HepG2 (cell line): ENCODE measurements around the gene GNAS. TPM values are rescaled to one million over a fixed set of nuclear protein-coding genes. Genes with fewer than 3 reads are reported as not detected.

ENCODE experiments used
- EP300 ChIP-seq, 3 experiments: sonication (generic) in 1 of 3; formaldehyde crosslinking in 1 of 3; IDR thresholded peaks; 2 replicates each; pipeline versions ENCODE4 v1.5.1 to v1.6.1; 2011 to 2020; ENCODE audit warnings: low read depth in 2 of 3, low read length in 2 of 3, borderline replicate concordance in 1 of 3, improper control_type of control experiment in 1 of 3, mild to moderate bottlenecking in 1 of 3, missing genetic modification reagents in 1 of 3, moderate library complexity in 1 of 3
- FOXA3 ChIP-seq: IDR thresholded peaks from 2 replicates; pipeline ENCODE4 v1.6.1; 2016; ENCODE audit warnings: missing genetic modification reagents, missing compliant biosample characterization
- PHB2 ChIP-seq: fragments of 450-650 bp; IDR thresholded peaks from 2 replicates; pipeline ENCODE4 v1.6.1; 2018; ENCODE audit not compliant: partially characterized antibody
- PITX1 ChIP-seq: sonication (generic); formaldehyde crosslinking; IDR thresholded peaks from 2 replicates; pipeline ENCODE4 v1.5.1; 2020; ENCODE audit warnings: mild to moderate bottlenecking, missing genetic modification reagents
- THAP11 ChIP-seq: IDR thresholded peaks from 2 replicates; pipeline ENCODE4 v1.6.1; 2016; ENCODE audit warnings: missing biosample characterization, missing genetic modification reagents
- TRIM24 ChIP-seq: sonication (generic); formaldehyde crosslinking; IDR thresholded peaks from 2 replicates; pipeline ENCODE4 v1.8.0; 2022; ENCODE audit warnings: mild to moderate bottlenecking, missing genetic modification reagents
- ZNF138 ChIP-seq: sonication (generic); formaldehyde crosslinking; IDR thresholded peaks from 2 replicates; pipeline ENCODE4 v1.5.0; 2020; ENCODE audit warnings: mild to moderate bottlenecking, low read depth, missing genetic modification reagents
- ZNF331 ChIP-seq: sonication (generic); formaldehyde crosslinking; IDR thresholded peaks from 2 replicates; pipeline ENCODE4 v1.4.0; 2020; ENCODE audit warnings: missing genetic modification reagents
- ZNF343 ChIP-seq: sonication (generic); formaldehyde crosslinking; IDR thresholded peaks from 2 replicates; pipeline ENCODE4 v1.4.0; 2020; ENCODE audit warnings: mild to moderate bottlenecking, missing genetic modification reagents
- polyA plus RNA-seq, 8 experiments: library from polyadenylated mRNA; depleted of rRNA in 3 of 8; stranded (reverse) in 7 of 8; unstranded in 1 of 8; fragments of >200 nt; fragmentation: Illumina TruSeq in 4 of 8; extraction: Trizol in 4 of 8; gene quantifications; 2 replicates each; pipeline versions ENCODE4 v1.2.1 to v1.2.3, GENCODE V29; 2011 to 2016; ENCODE audit warnings: low read depth in 4 of 8, missing spikeins in 1 of 8, mixed read lengths in 1 of 8; ENCODE audit not compliant: insufficient read depth in 1 of 8
- total RNA-seq, 5 experiments: library from RNA; depleted of rRNA; stranded (reverse); fragments of >200 nt; fragmentation: Illumina TruSeq; extraction: Trizol; gene quantifications; 2 replicates each; pipeline ENCODE4 v1.2.3, GENCODE V29; 2016; ENCODE audit warnings: low read depth in 1 of 5
- TF ChIP-seq, protein P1 (sequence below): sonication (generic); formaldehyde crosslinking; IDR thresholded peaks from 2 replicates; pipeline ENCODE4 v1.4.0; 2020; ENCODE audit warnings: missing genetic modification reagents; ENCODE audit errors: not compliant biosample characterization
- TF ChIP-seq, protein P2 (sequence below): sonication (generic); formaldehyde crosslinking; IDR thresholded peaks from 2 replicates; pipeline ENCODE4 v1.5.0; 2020; ENCODE audit warnings: missing genetic modification reagents
- TF ChIP-seq, protein P3 (sequence below), 2 experiments: fragments of 450-650 bp in 1 of 2; sonication (generic) in 1 of 2; formaldehyde crosslinking; IDR thresholded peaks; 2 replicates each; pipeline versions ENCODE4 v1.5.0 to v1.8.0; 2020 to 2022; ENCODE audit warnings: mild to moderate bottlenecking in 1 of 2, missing genetic modification reagents in 1 of 2

GNAS gene
- total and polyA plus RNA-seq, 2 of the 13 experiments (the other 11 are each of a cell fraction or from before 2014, with no cell fraction given) = 407 to 1,008 TPM

DNA sequence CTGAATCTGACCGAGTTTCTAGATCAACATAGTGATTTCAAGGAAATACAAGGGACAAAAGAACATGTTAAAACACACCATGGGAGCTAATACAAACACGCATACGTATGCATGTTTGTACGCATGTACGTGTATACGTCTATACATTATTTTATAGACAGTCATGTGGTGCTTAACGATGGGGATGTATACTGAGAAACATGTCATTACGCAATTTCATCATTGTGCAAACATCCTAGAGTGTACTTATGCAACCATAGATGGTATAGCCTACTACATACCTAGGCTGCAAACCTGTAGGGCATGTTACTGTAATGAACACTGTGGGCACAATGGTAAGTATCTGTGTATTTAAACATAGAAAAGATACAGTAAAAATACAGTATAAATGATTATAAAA is 103.6 kb downstream of the GNAS start (continued):
- TF ChIP-seq ZNF138 = no peak
- TF ChIP-seq, protein P1, sequence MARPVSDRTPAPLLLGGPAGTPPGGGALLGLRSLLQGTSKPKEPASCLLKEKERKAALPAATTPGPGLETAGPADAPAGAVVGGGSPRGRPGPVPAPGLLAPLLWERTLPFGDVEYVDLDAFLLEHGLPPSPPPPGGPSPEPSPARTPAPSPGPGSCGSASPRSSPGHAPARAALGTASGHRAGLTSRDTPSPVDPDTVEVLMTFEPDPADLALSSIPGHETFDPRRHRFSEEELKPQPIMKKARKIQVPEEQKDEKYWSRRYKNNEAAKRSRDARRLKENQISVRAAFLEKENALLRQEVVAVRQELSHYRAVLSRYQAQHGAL (CRISPR knock-in tag) = no peak
- no peak for TF ChIP-seq ZNF343 (CRISPR knock-in tag)
- TF ChIP-seq, protein P2, sequence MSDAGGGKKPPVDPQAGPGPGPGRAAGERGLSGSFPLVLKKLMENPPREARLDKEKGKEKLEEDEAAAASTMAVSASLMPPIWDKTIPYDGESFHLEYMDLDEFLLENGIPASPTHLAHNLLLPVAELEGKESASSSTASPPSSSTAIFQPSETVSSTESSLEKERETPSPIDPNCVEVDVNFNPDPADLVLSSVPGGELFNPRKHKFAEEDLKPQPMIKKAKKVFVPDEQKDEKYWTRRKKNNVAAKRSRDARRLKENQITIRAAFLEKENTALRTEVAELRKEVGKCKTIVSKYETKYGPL (CRISPR knock-in tag) = peak; percentile 94; the same call in 1 of the 2 replicates
- peak; percentile 44; the same call in 1 of the 2 replicates for TF ChIP-seq THAP11 (CRISPR knock-in tag)
- peak; percentile 82 for TF ChIP-seq FOXA3 (CRISPR knock-in tag)
- no peak for TF ChIP-seq PITX1
- TF ChIP-seq, protein P3, sequence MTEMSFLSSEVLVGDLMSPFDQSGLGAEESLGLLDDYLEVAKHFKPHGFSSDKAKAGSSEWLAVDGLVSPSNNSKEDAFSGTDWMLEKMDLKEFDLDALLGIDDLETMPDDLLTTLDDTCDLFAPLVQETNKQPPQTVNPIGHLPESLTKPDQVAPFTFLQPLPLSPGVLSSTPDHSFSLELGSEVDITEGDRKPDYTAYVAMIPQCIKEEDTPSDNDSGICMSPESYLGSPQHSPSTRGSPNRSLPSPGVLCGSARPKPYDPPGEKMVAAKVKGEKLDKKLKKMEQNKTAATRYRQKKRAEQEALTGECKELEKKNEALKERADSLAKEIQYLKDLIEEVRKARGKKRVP (CRISPR knock-in tag; IDR thresholded peaks at IDR 0.05) = peak in 1 of 2 experiments; percentile 38; a peak in 1 of 4 replicates
- TF ChIP-seq ZNF331 = 0 out of 2 replicates have a peak, but pooled peaks have one; percentile 13
- TF ChIP-seq EP300 (IDR thresholded peaks at IDR 0.05; ENCODE audit: low read depth in 2 of 2, low read length in 2 of 2) = 0 out of 4 replicates have a peak, but pooled peaks of 1 of the 2 experiments have one; percentile 15
- no peak for TF ChIP-seq EP300 (CRISPR knock-in tag; IDR thresholded peaks at IDR 0.05; ENCODE audit: borderline replicate concordance)
- no peak for TF ChIP-seq PHB2
- TF ChIP-seq TRIM24 (CRISPR knock-in tag) = 0 out of 2 replicates have a peak, but pooled peaks have one; percentile 58
- TF ChIP-seq, all 625 proteins: peak for 22
